Islet precursor cell (in vitro differentiated cells): Measurements from ENCODE around the gene SLC8A3.
"Not testable (repeated sequence)": the region's sequence is repeated elsewhere in the genome, so short reads cannot be mapped to it uniquely, and the experiment has no call there.

Source experiments
- DNase-seq: peaks from one replicate; pipeline ENCODE4 v3.0.0-alpha.2; 2018

The SLC8A3 gene, protein sequence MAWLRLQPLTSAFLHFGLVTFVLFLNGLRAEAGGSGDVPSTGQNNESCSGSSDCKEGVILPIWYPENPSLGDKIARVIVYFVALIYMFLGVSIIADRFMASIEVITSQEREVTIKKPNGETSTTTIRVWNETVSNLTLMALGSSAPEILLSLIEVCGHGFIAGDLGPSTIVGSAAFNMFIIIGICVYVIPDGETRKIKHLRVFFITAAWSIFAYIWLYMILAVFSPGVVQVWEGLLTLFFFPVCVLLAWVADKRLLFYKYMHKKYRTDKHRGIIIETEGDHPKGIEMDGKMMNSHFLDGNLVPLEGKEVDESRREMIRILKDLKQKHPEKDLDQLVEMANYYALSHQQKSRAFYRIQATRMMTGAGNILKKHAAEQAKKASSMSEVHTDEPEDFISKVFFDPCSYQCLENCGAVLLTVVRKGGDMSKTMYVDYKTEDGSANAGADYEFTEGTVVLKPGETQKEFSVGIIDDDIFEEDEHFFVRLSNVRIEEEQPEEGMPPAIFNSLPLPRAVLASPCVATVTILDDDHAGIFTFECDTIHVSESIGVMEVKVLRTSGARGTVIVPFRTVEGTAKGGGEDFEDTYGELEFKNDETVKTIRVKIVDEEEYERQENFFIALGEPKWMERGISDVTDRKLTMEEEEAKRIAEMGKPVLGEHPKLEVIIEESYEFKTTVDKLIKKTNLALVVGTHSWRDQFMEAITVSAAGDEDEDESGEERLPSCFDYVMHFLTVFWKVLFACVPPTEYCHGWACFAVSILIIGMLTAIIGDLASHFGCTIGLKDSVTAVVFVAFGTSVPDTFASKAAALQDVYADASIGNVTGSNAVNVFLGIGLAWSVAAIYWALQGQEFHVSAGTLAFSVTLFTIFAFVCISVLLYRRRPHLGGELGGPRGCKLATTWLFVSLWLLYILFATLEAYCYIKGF

DNA sequence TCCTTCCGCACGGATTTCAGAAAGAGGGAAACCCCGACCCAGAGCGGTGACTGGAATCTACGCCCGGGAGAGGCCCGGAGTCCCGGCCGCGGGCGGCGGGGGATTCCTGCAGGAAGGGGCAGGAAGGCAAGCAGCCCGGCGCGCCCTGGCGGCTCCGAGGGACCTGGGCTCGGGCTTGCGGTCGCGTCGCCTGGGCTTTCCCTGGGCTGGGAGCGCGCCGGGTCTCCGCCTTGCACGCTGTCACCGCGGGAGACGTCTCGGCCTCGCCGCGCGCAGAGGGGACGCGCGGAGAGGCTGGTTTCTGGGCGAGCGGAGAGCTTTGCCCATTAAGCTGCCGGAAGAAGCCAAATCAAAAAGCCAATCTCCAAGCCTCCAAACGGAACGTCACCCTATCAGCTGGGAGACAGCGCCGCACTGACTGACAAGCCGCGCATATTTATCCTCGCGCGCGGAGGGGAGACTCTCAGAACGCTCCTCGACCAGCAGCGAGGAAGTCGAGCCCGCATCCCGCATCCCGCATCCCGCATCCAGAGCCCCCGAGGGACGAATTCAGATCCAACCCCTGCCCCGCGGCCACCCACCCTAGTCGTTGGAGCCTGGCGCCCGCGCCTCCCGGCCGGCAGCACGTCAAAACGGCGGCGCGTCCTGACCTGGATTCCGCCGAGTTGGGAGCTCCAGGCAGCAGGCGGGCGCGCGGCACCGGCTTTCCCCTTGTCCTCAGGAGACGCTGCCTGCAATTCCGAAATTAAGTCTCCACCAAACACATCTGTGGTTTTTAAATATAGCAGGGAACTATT, at the start of gene SLC8A3:
Gene SLC8A3 (minus strand): TSS at position 293 of the 797 bp plus-strand sequence. CDS start 20,529 bp downstream, outside the sequence.
- DNase-seq, result peak; percentile 79

DNA sequence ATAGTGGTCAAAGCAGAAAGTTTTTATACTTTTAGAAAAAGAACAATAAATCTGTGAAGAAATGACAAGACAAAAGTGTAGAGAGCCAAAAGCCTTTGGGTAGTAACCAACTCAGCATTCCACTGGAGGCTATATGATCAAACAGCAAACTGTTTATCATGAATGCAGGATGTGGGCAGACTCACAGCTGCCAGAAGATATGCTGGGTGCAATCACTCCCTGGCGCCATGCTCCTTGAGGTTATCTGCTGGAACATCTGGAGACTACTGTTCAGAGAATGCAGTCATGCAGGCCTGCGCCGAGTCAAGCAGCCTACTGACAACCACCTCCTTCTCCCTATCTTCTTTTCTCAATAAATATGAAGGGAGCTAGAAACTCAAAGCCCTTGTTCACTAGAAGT, 49.0 kb upstream of the SLC8A3 start:
- no peak for DNase-seq

DNA sequence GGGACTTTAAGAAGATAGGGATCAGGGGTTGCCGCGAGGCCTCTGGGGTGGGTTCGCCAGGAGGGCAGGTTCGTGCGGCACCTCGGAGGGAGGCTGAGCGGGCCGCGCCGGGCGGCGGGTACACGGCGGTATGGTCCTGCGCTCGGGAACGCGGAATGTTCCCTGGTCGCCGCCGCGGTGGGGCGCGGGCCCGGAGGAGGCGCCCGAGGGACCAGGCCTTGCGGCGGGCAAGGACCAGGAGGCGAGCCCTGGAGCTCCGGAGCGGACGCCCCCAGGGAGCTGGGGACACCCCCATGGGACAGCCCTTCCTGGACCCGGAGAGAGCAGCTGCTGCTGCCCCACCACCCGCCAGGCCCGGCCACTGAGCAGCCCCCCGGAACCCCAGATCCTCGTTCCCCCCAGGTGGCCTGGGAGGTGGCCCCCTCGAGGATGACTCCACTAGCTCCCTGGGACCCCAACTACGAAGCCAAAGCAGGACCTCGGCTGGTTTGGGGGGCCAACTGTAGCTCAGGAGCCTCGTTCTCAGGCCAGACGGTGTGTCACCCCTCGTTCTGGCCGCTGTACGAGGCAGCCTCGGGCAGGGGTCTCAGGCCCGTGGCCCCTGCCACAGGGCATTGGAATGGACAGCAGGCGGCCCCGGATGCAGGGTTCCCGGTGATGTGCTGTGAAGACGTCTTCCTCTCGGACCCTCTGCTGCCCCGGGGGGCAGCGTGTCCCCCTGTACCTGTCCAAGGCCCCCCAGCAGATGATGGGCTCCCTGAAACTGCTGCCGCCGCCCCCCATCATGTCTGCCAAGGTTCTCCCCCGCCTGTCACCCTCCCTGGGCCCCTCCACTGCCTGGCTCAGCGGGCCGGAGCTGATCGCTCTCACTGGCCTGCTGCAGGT, 45.6 kb upstream of the SLC8A3 start:
- no peak for DNase-seq

DNA sequence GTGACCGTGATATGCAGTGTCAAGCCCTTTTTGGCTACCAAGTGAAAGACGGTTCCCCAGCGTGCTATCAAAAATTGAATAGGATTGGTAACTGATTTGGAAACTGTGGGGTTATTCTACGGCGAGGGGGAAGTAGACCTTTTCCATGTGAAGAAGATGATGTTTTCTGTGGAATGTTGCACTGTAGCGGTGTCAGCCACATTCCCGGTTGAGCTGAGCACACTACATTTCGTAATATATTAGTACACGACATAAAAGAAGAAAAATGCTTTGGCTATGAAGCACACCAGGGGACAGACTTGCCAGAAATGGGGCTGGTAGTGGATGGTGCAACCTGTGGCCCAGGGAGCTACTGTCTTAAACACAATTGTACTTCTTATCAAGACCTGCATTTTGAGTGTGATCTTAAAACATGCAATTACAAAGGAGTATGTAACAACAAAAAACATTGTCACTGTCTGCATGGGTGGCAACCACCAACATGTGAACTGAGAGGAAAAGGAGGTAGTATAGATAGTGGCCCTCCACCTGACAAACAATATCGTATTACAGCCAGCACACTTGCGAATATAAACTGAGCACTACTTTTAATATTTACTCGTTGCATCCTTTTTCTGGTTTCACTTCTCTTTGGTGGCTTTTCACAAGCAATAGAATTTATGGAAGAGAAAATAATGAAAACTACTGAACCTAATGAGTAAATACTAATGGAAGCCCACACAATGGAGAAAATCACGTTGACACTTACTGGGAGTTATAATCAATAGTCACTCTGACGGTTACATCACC, 43.2 kb upstream of the SLC8A3 start:
- DNase-seq, result not testable (repeated sequence)

DNA sequence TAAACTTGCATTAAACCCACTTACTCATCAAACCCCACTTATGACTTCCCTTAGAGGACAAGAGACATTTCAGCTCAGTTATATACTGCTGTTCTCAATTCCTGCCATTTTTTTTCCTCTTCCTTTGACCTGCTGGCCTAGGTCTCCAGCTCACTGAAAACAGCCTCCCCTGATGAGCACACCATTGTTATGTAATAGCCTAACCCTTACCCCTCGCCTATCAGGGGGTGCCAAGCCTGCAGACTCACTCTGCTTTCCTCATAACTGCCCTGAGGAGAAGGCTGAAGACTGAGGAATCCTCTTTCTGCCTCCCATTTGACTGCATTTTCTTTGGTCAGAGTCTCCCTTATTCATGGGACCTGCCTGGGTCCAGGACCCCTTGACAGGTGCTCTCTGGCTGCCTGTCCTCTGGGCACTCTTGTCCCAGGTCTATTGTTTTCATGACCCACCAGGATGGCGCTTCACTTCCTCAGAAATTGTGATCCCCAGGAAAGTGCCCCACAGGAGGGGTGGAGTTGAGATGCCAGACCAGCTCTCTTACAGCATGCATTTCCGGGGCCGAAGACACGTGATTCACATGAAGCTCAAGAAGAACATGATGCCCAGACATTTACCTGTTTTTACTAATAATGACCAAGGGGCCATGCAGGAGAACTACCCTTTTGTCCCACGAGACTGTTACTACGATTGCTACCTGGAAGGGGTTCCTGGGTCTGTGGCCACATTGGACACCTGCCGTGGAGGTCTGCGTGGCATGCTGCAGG, 41.3 kb upstream of the SLC8A3 start:
- not testable (repeated sequence) for DNase-seq

DNA sequence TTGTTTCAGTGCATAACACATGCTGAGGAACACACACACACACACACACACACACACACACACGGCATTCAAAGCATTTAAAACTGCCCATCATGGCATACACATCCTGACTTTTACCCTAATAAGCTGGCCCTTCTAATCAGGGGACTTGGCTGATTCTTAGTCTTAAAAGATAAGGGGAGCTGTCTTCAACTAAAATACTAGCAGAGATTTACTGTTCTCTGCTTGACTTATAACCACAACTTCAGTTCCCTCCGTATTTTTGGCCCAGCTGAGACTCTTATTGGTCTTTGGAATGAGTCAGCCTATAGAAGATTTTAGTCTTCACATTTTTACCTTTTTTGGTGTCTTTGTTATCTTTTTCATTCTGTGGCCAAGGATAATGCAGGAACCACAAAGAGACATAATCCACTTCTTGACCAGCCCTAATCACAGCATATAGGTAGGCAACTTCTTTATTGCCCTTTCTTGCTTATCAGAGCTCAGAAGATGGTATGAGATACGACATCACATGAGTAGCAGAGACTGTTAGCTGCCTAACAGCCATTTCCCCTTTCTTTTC, 25.1 kb upstream of the SLC8A3 start:
- no peak for DNase-seq

DNA sequence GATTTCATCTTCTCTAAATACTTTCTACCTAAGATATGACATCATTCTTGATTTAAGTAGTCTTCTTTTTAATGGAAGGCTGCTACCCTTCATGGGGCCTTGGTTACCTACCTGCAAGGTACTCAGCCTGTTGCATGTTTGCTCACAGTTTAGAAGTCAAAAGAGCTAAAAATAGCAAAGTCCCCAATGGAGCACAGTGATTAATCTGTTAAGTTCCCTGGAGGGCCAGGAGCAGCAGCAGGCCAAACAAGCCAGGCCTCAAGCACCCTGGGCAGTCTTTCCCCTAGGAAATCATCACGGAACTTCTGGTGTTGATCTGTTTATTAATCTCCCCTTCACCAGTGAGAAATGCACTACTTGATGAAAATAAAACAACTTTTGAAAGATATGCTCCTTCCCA, 24.0 kb upstream of the SLC8A3 start:
- DNase-seq, result no peak

DNA sequence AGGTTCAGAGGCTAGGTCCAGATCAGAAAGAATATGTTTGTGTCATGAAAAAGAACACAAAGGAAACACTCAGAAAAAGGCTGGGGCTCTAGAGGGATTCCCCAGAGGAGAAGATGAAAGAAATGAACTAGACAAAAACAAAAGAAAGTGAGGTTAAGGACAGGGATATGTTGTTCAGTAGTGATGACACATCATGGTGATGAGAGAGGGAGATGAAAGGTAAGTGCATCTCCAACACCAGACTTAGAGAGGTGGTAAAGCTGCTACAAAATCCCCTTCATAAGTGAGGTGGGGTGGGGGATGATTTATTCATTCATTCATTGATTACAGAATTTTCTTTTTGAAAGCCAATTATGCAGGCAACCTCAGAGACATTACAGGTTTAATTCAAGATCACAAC, 19.6 kb upstream of the SLC8A3 start:
- DNase-seq, result no peak

DNA sequence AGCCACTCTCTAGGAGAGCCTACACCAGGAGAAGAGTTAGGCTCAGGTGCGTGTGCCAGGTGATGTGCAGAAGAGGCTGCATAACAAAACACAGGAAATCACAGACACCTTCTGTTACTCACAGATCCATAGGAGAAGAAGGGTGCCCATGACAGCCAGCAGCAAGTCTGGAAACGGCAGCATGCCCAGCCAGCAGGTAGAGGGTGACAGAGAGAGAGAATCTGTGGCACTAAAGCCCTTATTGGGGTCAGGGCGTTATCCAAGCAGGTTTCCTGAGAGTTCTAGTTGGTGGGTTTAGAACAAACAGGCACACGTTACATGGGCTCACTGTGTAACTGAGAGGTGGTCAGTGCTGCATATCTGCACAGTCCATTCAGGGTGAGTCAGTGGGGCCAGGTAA, 14.9 kb upstream of the SLC8A3 start:
- no peak for DNase-seq

DNA sequence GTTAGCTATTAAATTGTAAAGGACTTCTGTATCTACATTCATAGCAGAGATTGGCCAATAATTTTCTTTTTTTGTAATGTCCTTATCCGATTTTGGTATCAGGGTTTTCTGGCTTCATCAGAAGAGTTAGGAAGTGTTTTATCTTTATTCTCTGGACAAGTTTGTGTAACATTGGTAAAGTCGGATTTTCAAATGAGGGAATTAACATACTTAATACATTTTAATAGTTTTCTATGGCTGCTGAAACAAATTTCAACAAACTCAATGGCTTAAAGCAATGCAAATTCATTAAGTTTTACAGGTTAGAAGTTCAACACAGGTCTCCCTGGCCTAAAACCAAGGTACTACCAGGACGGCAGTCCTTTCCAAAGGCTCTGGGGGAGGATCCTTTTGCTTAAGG, 13.2 kb upstream of the SLC8A3 start:
- DNase-seq, result no peak

DNA sequence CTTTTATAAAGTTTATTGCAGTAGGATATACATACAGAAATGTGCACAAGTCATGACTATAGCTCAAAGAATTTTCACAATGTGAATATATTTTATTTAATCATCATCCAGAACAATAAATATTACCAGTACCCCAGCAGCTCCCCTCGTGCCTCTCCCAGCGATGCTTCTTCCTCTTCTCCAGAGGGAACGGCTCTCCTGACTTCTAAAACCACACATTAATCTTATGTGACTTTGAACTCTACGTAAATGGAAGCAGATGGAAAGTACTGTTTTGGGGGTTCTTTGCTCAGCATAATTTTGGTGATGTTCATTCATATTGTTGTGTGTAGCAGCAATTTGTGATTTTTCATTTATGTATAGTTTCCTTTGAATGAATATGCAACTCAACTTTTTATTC, 4.6 kb upstream of the SLC8A3 start:
- no peak for DNase-seq

DNA sequence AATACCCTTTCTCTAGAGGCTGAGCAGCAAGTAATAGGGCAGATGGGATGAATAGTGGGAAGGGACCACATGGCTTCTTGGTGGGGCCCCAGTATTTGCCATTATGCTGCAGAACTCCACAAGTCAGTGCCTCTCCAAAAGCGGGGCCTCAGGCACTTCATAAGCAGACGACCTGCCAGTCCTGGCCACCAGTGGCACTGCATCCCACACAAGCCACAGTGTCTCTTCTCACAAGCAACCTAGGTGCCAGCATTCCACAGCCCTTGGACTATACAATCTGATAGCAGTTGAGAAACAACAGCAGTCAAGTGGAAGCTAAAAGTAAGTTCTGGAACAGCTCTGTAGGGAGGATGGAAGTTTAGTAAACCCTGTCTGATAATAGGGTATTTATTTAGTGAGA, 4.2 kb upstream of the SLC8A3 start:
- no peak for DNase-seq

DNA sequence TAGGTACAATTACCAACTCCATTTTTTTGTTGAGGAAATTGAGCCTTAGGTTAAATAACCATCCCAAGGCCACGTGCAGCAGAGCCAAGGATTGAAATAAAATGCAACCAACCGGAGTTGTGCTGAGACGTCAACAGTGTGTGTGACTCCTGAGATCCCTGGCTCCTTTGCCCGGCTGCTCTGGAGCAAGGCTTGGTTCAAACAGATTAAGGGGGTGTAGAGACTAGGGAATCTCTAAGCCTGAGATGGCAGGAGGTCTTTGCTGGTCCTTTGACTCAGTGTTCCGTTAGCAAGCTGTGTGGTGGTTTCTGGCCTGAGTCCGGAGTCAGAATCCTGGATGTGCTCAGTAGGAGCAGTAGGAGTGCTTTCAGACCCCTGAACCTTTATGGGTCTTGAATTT, 1.4 kb upstream of the SLC8A3 start:
- no peak for DNase-seq

DNA sequence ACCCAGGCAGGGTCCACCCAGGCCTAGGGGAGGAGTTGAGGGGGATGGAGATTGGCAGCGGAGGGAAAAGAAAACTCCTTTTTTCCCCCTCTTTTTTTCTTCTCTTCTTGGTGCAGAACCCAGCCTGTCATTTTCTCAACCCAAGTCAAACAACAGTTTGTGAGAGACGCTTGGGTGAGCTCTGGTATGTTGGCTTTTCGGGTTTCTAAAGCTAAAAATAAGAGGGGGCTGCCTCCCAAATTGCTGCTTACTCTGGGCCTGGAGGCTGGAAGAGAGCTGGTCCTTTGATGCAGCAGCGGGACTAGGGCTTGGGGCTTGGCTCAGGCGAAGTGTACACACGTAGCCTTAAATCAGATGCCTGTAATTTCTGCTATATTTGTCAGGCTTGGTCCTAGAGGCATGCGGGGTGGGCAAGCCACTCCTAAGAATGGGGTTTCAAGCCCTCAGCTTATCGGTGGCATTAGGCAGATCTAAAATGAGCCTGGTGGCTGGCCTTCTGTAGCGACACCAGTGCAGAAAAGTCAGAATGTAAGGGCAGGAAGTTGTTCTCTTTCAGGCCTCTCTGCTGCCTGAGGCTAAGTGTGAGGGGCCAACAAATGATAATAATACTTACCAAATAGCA, 816 bp upstream of the SLC8A3 start:
- no peak for DNase-seq

DNA sequence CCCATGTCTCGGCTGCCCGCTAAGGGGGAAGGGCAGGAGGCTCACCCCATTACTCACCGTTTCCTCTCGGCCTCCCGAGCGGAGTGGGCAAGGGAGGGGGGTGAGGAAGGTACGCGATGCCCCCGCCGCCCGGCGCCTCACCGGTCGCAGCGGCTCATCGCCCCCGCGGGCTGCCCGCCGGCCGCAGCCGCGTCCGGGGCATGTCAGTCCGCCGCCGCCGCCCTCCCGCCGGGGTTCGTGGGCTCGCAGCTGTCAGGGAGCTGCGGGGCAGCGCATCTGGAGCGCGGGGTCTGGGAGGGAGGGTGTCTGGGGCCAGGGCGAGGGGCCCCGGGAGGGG, 461 bp downstream of the SLC8A3 start:
- no peak for DNase-seq

DNA sequence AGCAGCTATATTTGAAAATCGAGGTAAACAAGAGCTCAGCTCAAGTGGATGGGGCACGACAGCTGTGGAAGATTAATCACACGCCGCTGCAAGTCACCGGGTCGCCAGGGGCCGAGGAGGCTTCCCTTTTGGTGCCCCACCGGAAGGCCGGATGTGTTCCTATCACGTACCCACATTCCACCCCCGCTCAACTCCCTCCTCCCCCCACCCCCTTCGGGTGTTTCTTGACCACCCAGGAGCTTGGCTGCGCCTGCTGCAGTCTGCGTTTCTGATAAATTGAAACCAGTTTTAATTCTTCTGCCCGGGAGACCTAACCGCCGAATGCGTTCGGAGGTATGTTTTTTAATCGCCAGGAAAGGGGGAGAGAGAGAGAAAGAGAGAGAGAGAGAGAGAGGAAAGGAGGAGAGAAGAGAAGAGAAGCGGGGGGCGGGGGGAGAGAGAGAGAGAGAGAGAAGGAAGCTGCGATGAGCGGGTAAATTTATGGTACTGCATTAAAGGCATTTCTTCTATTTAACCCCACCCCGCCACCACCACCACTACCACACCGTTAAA, 1.8 kb downstream of the SLC8A3 start:
- no peak for DNase-seq

DNA sequence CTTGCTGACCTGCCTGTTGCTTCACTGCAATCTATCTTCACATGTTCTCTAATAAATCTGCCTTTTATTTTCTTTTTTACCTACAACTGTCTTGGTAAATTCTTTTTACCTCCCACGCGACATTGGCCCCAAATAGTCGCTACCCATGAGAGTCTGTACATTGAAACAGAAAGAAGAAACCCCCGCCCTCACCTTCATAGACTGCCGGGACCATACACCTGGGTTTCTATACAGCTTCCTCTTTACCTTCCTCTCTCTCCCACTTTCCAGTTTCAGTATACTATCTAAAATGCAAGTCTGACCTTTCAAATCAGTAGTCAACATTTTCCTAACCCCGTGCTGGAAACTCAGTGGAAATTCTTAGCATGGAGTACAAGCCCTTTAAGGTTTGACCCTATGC, 4.8 kb downstream of the SLC8A3 start:
- DNase-seq, result no peak

DNA sequence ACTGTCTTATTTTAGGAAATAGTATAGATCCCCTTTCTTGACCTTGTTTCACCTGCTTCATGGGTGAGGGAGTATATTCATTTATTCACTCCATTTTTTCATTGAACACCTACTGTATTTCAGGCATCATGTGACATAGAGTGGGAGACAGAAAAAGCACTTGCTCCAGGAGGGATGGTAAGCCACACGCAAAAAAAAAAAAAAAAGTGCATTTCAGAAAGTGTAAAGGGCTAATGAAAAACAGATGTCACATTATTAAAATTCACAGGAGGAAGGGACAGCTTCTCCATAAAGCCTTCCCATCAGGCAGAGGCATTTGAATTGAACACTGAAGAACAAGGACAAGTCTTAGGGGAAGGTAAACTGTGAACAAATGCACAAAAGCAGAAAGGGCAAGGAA, 7.5 kb downstream of the SLC8A3 start:
- DNase-seq, result no peak

DNA sequence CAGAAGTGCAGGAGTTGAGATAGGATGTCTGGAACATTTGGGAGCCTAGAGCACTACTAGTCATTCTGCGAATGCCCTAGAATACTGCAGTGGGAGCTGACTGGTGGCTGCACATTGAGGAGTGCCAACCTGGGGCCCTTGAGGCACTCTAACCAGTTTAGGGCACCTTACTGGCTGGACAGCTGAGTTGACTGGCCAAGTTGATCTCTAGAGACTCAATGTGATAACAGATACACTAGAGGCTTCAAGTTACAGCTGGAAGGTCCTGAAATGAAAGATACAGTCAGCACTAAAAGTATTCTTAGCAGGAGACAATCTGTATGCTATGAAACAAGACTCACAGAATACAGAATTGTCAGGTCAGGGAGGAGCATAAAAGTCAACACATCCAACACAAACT, 8.0 kb downstream of the SLC8A3 start:
- no peak for DNase-seq
